Naive thymus-derived CD4-positive, alpha-beta T cell (primary cell): ENCODE measurements around the gene RNF40. TPM values are rescaled to one million over a fixed set of nuclear protein-coding genes. Genes with fewer than 3 reads are reported as not detected.

Source experiments
- ATAC-seq: fragments of 150-1000 bp; cut with Tn5 transposase; 2 replicates; pipeline ENCODE4 v1.10.0; 2021; ENCODE audit warnings: mild to moderate bottlenecking, moderate library complexity
- CTCF ChIA-PET: fragments of 350-600 bp; sonication (Branson Sonifier 250); formaldehyde crosslinking; loops from one replicate; lab custom pipeline; 2021; ENCODE audit warnings: antibody characterized with exemption; lab: Charles Lee
- POLR2A ChIA-PET: fragments of 350-600 bp; sonication (Branson Sonifier 250); formaldehyde crosslinking; loops from one replicate; lab custom pipeline; 2021; ENCODE audit warnings: antibody characterized with exemption, inconsistent platforms; lab: Charles Lee
- DNase-seq, 9 donors: peaks; one replicate each; pipeline versions ENCODE4 v3.0.0 to v3.0.0-alpha.2; 2020 to 2022; ENCODE audit warnings: mixed read lengths in 1 of 9
- H3K27ac ChIP-seq: one replicate; pipeline ENCODE4 v1.7.0; 2013; ENCODE audit warnings: mild to moderate bottlenecking, low read depth, low read length, moderate library complexity
- H3K27me3 ChIP-seq, 2 donors: one replicate each; pipeline ENCODE4 v1.7.0; 2013; ENCODE audit warnings: low read length in 2 of 2, mild to moderate bottlenecking in 2 of 2, moderate library complexity in 2 of 2; ENCODE audit not compliant: control insufficient read depth in 2 of 2, insufficient read depth in 2 of 2
- H3K36me3 ChIP-seq, 3 experiments: 1 replicate in 2 of 3; 2 replicates in 1 of 3; pipeline ENCODE4 v1.7.0; 2013; ENCODE audit warnings: low read length in 3 of 3, mild to moderate bottlenecking in 3 of 3, moderate library complexity in 1 of 3; ENCODE audit not compliant: insufficient read depth in 3 of 3, control insufficient read depth in 2 of 3
- H3K4me1 ChIP-seq, 2 donors: one replicate each; pipeline ENCODE4 v1.7.0; 2013; ENCODE audit warnings: low read length in 2 of 2, mild to moderate bottlenecking in 2 of 2, moderate library complexity in 1 of 2; ENCODE audit not compliant: control insufficient read depth in 2 of 2, insufficient read depth in 2 of 2
- H3K4me3 ChIP-seq: 2 replicates; pipeline ENCODE4 v1.7.0; 2013; ENCODE audit warnings: mild to moderate bottlenecking, low read length
- H3K9me3 ChIP-seq, 3 experiments: 1 replicate in 2 of 3; 2 replicates in 1 of 3; pipeline ENCODE4 v1.7.0; 2013; ENCODE audit warnings: low read length in 3 of 3; ENCODE audit not compliant: control insufficient read depth in 2 of 3
- H3K27ac Mint-ChIP-seq, 9 donors: one replicate each; pipeline ENCODE4 v1.8.0; 2020 to 2022; ENCODE audit warnings: mixed read lengths in 9 of 9, mild to moderate bottlenecking in 8 of 9, moderate library complexity in 5 of 9, inconsistent platforms in 2 of 9
- H3K27me3 Mint-ChIP-seq, 5 donors: one replicate each; pipeline ENCODE4 v1.8.0; 2021 to 2022; ENCODE audit warnings: mixed read lengths in 5 of 5, mild to moderate bottlenecking in 1 of 5
- H3K36me3 Mint-ChIP-seq, 5 donors: one replicate each; pipeline ENCODE4 v1.8.0; 2020 to 2022; ENCODE audit warnings: mixed read lengths in 5 of 5, mild to moderate bottlenecking in 3 of 5, inconsistent platforms in 1 of 5
- H3K4me1 Mint-ChIP-seq, 7 donors: one replicate each; pipeline ENCODE4 v1.8.0; 2020 to 2022; ENCODE audit warnings: mixed read lengths in 7 of 7, mild to moderate bottlenecking in 3 of 7, inconsistent platforms in 1 of 7
- H3K4me3 Mint-ChIP-seq, 10 donors: one replicate each; pipeline ENCODE4 v1.8.0; 2020 to 2022; ENCODE audit warnings: mild to moderate bottlenecking in 10 of 10, mixed read lengths in 10 of 10, moderate library complexity in 6 of 10, inconsistent platforms in 2 of 10
- H3K9me3 Mint-ChIP-seq, 11 donors: one replicate each; pipeline ENCODE4 v1.8.0; 2020 to 2022; ENCODE audit warnings: mixed read lengths in 11 of 11, mild to moderate bottlenecking in 4 of 11, inconsistent platforms in 1 of 11, moderate library complexity in 1 of 11
- intact Hi-C, 2 donors: fragments of 100-400 bp; cut with micrococcal nuclease; formaldehyde crosslinking; loops; one replicate each; pipeline ENCODE4 v1.15.1; 2023
- polyA plus RNA-seq, 2 donors: library from polyadenylated mRNA; unstranded; fragments of 300-500 nt; fragmentation: Illumina TruSeq; gene quantifications; one replicate each; pipeline ENCODE4 v1.2.3, GENCODE V29; 2021
- total RNA-seq, 6 experiments: library from RNA in 5 of 6; stranded (reverse) in 5 of 6; gene quantifications; 1 replicate in 5 of 6; 2 replicates in 1 of 6; pipeline ENCODE4 v1.2.3 and lab custom pipeline; 2021 to 2026

Gene RNF40
- total and polyA plus RNA-seq, 7 experiments from 2014 or later, result 19.4 to 122 (median 87.7) TPM

- Histone ChIP-seq H3K4me3 (no peak overlapping the region), H3K27ac (no peak overlapping the region), H3K36me3 (peaks cover 0 to 34% (median 6%) of the 10 kb centered on the region in 3 experiments), H3K9me3 (no peaks in the 10 kb centered on the region), H3K4me1 (peaks cover 4 to 6% of the 10 kb centered on the region in 2 donors), H3K27me3 (no peaks in the 10 kb centered on the region)
- intact Hi-C loops, result no loop called here
- DNase-seq (no peak), ATAC-seq (no peak)
- peaks cover 0 to 3% (median 0%) of the 10 kb centered on the region in 11 donors for H3K9me3 Mint-ChIP-seq
- ChIA-PET POLR2A (interaction anchor here (4.4 kb wide), 1 partner anchor 8 kb away, joined by 17 read pairs; no protein-coding TSS in a partner anchor), CTCF (interaction anchor here (0.6 kb wide), 1 partner anchor 44 kb away, joined by 4 read pairs; no protein-coding TSS in a partner anchor)
- H3K36me3 Mint-ChIP-seq, result peaks cover 5 to 23% (median 10%) of the 10 kb centered on the region in 5 donors
- peaks cover 18 to 29% (median 25%) of the 10 kb centered on the region in 7 donors for H3K4me1 Mint-ChIP-seq
- peak overlapping the region in 2 of 9 donors; percentile 19 to 24 for H3K27ac Mint-ChIP-seq
- H3K27me3 Mint-ChIP-seq, result no peaks in the 10 kb centered on the region
- peak overlapping the region in 8 of 10 donors; percentile 9 to 59 (median 34) for H3K4me3 Mint-ChIP-seq
These were observed 11.2 kb upstream of the RNF40 start for GRCh38 chr16:30750876-30751465.

- CTCF ChIA-PET, result no interaction called here
- no peak for DNase-seq
- no peaks in the 10 kb centered on the region for H3K27me3 Mint-ChIP-seq
- Histone ChIP-seq H3K9me3 (no peaks in the 10 kb centered on the region), H3K27ac (no peak overlapping the region), H3K27me3 (no peaks in the 10 kb centered on the region), H3K36me3 (peaks cover 0 to 51% (median 6%) of the 10 kb centered on the region in 3 experiments), H3K4me3 (no peak overlapping the region), H3K4me1 (peaks cover 0 to 4% of the 10 kb centered on the region in 2 donors)
- peaks cover 13 to 21% (median 16%) of the 10 kb centered on the region in 7 donors for H3K4me1 Mint-ChIP-seq
- no peak overlapping the region for H3K27ac Mint-ChIP-seq
- H3K4me3 Mint-ChIP-seq, result no peak overlapping the region
- no peak for ATAC-seq
- intact Hi-C loops, result no loop called here
- H3K9me3 Mint-ChIP-seq, result no peaks in the 10 kb centered on the region
- POLR2A ChIA-PET, result interaction anchor here (0.8 to 1.3 kb wide), 2 partner anchors 14 to 135 kb away, joined by 3 to 4 read pairs; no protein-coding TSS in a partner anchor
- H3K36me3 Mint-ChIP-seq, result peaks cover 5 to 23% (median 10%) of the 10 kb centered on the region in 5 donors
These were observed 8.5 kb upstream of the RNF40 start for GRCh38 chr16:30753596-30753995.

GRCh38 chr16:30755955-30756780 is 6.0 kb upstream of the RNF40 start:
- Mint-ChIP-seq H3K36me3 (peaks cover 5 to 18% (median 8%) of the 10 kb centered on the region in 5 donors), H3K4me1 (peaks cover 5 to 28% (median 10%) of the 10 kb centered on the region in 7 donors), H3K27ac (peak overlapping the region in 1 of 9 donors; percentile 79), H3K27me3 (no peaks in the 10 kb centered on the region), H3K9me3 (no peaks in the 10 kb centered on the region), H3K4me3 (no peak overlapping the region)
- H3K9me3 ChIP-seq, result no peaks in the 10 kb centered on the region
- DNase-seq, result no peak
- peaks cover 0 to 47% (median 6%) of the 10 kb centered on the region in 3 experiments for H3K36me3 ChIP-seq
- no peak overlapping the region for H3K27ac ChIP-seq
- ATAC-seq, result no peak
- CTCF ChIA-PET, result no interaction called here
- no peak overlapping the region for H3K4me3 ChIP-seq
- H3K27me3 ChIP-seq, result no peaks in the 10 kb centered on the region
- H3K4me1 ChIP-seq, result peaks cover 5 to 6% of the 10 kb centered on the region in 2 donors
- POLR2A ChIA-PET, result no interaction called here
- intact Hi-C loops, result no loop called here

- ATAC-seq (no peak), DNase-seq (no peak)
- Histone ChIP-seq H3K4me3 (no peak overlapping the region), H3K9me3 (no peaks in the 10 kb centered on the region), H3K36me3 (peaks cover 0 to 44% (median 6%) of the 10 kb centered on the region in 3 experiments), H3K4me1 (peaks cover 6% of the 10 kb centered on the region in 2 donors), H3K27ac (no peak overlapping the region), H3K27me3 (no peaks in the 10 kb centered on the region)
- H3K36me3 Mint-ChIP-seq, result peaks cover 0 to 13% (median 4%) of the 10 kb centered on the region in 5 donors
- ChIA-PET POLR2A (no interaction called here), CTCF (no interaction called here)
- H3K4me1 Mint-ChIP-seq, result peaks cover 6 to 24% (median 9%) of the 10 kb centered on the region in 7 donors
- no peak overlapping the region for H3K4me3 Mint-ChIP-seq
- H3K9me3 Mint-ChIP-seq, result no peaks in the 10 kb centered on the region
- H3K27me3 Mint-ChIP-seq, result no peaks in the 10 kb centered on the region
- no peak overlapping the region for H3K27ac Mint-ChIP-seq
- intact Hi-C loops, result no loop called here
These were observed 5.4 kb upstream of the RNF40 start for GRCh38 chr16:30756781-30757100.

GRCh38 chr16:30757316-30757715 is 4.8 kb upstream of the RNF40 start:
- no peak for ATAC-seq
- intact Hi-C loops, result no loop called here
- peaks cover 0 to 13% (median 4%) of the 10 kb centered on the region in 5 donors for H3K36me3 Mint-ChIP-seq
- peaks cover 6 to 24% (median 14%) of the 10 kb centered on the region in 7 donors for H3K4me1 Mint-ChIP-seq
- no peak for DNase-seq
- no peaks in the 10 kb centered on the region for H3K9me3 Mint-ChIP-seq
- CTCF ChIA-PET, result no interaction called here
- no peaks in the 10 kb centered on the region for H3K27me3 ChIP-seq
- H3K4me1 ChIP-seq, result peaks cover 6% of the 10 kb centered on the region in 2 donors
- POLR2A ChIA-PET, result interaction anchor here (0.7 kb wide), 1 partner anchor 35 kb away, joined by 3 read pairs; no protein-coding TSS in a partner anchor
- H3K27ac ChIP-seq, result no peak overlapping the region
- no peak overlapping the region for H3K27ac Mint-ChIP-seq
- H3K9me3 ChIP-seq, result no peaks in the 10 kb centered on the region
- no peaks in the 10 kb centered on the region for H3K27me3 Mint-ChIP-seq
- peaks cover 0 to 50% (median 6%) of the 10 kb centered on the region in 3 experiments for H3K36me3 ChIP-seq
- no peak overlapping the region for H3K4me3 ChIP-seq
- peak overlapping the region in 1 of 10 donors; percentile 5 for H3K4me3 Mint-ChIP-seq

- H3K4me3 ChIP-seq, result no peak overlapping the region
- ATAC-seq (peak; percentile 13), DNase-seq (no peak)
- ChIA-PET CTCF (interaction anchor here (0.6 kb wide), 1 partner anchor 1093 kb away, joined by 3 read pairs; no protein-coding TSS in a partner anchor), POLR2A (interaction anchor here (1.0 to 2.5 kb wide), 3 partner anchors 10 to 15 kb away, joined by 3 to 17 read pairs (median 3); partner anchors contain the start of gene PHKG2)
- peaks cover 0 to 14% (median 4%) of the 10 kb centered on the region in 5 donors for H3K36me3 Mint-ChIP-seq
- no peaks in the 10 kb centered on the region for H3K27me3 Mint-ChIP-seq
- H3K27ac Mint-ChIP-seq, result no peak overlapping the region
- H3K4me3 Mint-ChIP-seq, result no peak overlapping the region
- H3K9me3 Mint-ChIP-seq, result no peaks in the 10 kb centered on the region
- no peak overlapping the region for H3K27ac ChIP-seq
- intact Hi-C loops, result no loop called here
- H3K36me3 ChIP-seq, result peaks cover 0 to 53% (median 3%) of the 10 kb centered on the region in 3 experiments
- peaks cover 19 to 39% (median 27%) of the 10 kb centered on the region in 7 donors for H3K4me1 Mint-ChIP-seq
- H3K4me1 ChIP-seq, result peaks cover 17 to 20% of the 10 kb centered on the region in 2 donors
- no peaks in the 10 kb centered on the region for H3K27me3 ChIP-seq
- H3K9me3 ChIP-seq, result no peaks in the 10 kb centered on the region
These were observed 3.1 kb upstream of the RNF40 start for GRCh38 chr16:30758988-30759491.
